ENCODE results near the gene ARHGEF4.

GRCh38 chr2:130966149-130966774, 129.5 kb downstream of the ARHGEF4 start:
- TF ChIP-seq CTCF (IDR thresholded peaks at IDR 0.05; ENCODE audit: extremely low read depth in 1 of 2, insufficient read depth in 1 of 2, low read depth in 1 of 2, low read length in 2 of 2) (no peak), POLR2A (IDR thresholded peaks at IDR 0.05; ENCODE audit: low read depth, low read length) (no peak), EZH2 (IDR thresholded peaks at IDR 0.05; ENCODE audit: borderline replicate concordance, low read depth, low read length, severe bottlenecking) (no peak), MYC (IDR thresholded peaks at IDR 0.05; ENCODE audit: low read depth, low read length) (no peak), POLR2AphosphoS5 (IDR thresholded peaks at IDR 0.05; ENCODE audit: insufficient read depth, low read depth, low read length) (no peak), MAX (IDR thresholded peaks at IDR 0.05; ENCODE audit: insufficient read depth, insufficient read length) (no peak), FOS (IDR thresholded peaks at IDR 0.05; ENCODE audit: borderline replicate concordance, insufficient read depth, low read length) (no peak), GATA2 (IDR thresholded peaks at IDR 0.05; ENCODE audit: insufficient read depth, insufficient read length, low read depth, low read length) (no peak), JUN (IDR thresholded peaks at IDR 0.05; ENCODE audit: borderline replicate concordance, insufficient read depth, insufficient read length, low read depth) (no peak)

Data from endothelial cell of umbilical vein (primary cell).